Breast epithelium (tissue), 3 donors: ENCODE measurements around the gene CYP46A1.

Source experiments
- CTCF ChIP-seq, 3 donors: fragments of 450-650 bp; IDR thresholded peaks; one replicate each; pipeline ENCODE4 v1.5.1; 2016 to 2017; ENCODE audit warnings: antibody characterized with exemption in 3 of 3, mild to moderate bottlenecking in 3 of 3, moderate library complexity in 3 of 3
- POLR2A ChIP-seq: fragments of 450-650 bp; IDR thresholded peaks from one replicate; pipeline ENCODE4 v1.6.1; 2016; ENCODE audit warnings: antibody characterized with exemption, mild to moderate bottlenecking, moderate library complexity

GRCh38 chr14:99745307-99745951 lies 61.3 kb downstream of the CYP46A1 start:
- no peak for TF ChIP-seq CTCF (IDR thresholded peaks at IDR 0.05)
- no peak for TF ChIP-seq POLR2A
